ENCODE data around the gene ZDHHC4. TPM values are rescaled to one million over a fixed set of nuclear protein-coding genes. Genes with fewer than 3 reads are reported as not detected.

Gene ZDHHC4
- total and polyA plus RNA-seq, 9 of the 15 experiments (the other 6 are each of a cell fraction or from before 2014, with no cell fraction given) = 33.4 to 106 (median 58.3) TPM

GRCh38 chr7:6616854-6617643 is 39.8 kb downstream of the ZDHHC4 start:
- no peak for FAIRE-seq
- POLR2A ChIA-PET = interaction anchor here (1.5 kb wide), 1 partner anchor 12 kb away, joined by 5 read pairs; no protein-coding TSS in a partner anchor

More at GRCh38 chr7:6616854-6617643, 39.8 kb downstream of the ZDHHC4 start:
- no TSS peak for BruUV-seq (replicated peaks)
- Histone ChIP-seq H4K20me1 (replicated peaks; ENCODE audit: control insufficient read depth, insufficient read depth, low read length) (no peaks in the 10 kb centered on the region), H3K4me3 (no peak overlapping the region), H3K27me3 (ENCODE audit: control insufficient read depth in 2 of 2, insufficient read depth in 2 of 2, low read length in 2 of 2) (peaks cover 46 to 83% of the 10 kb centered on the region in 2 experiments), H3K9me3 (replicated peaks; ENCODE audit: control insufficient read depth, insufficient read depth, low read depth, low read length) (no peaks in the 10 kb centered on the region), H3K9me1 (ENCODE audit: control insufficient read depth, insufficient read depth, low read length) (no peaks in the 10 kb centered on the region), H3K4me1 (replicated peaks in 1 of 2; ENCODE audit: control insufficient read depth in 2 of 2, insufficient read depth in 2 of 2, low read length in 2 of 2) (peaks cover 0 to 25% of the 10 kb centered on the region in 2 experiments; a peak in 2 of 5 replicates), H3K4me2 (ENCODE audit: insufficient read depth, low read length) (no peak overlapping the region), H3K9ac (ENCODE audit: insufficient read depth in 1 of 2, low read depth in 2 of 2, low read length in 2 of 2) (peak overlapping the region in 1 of 2 experiments; percentile 35; a peak in 1 of 4 replicates), H3K27ac (ENCODE audit: extremely low read depth, low read depth, low read length) (no peak overlapping the region), H3K79me2 (ENCODE audit: control insufficient read depth, insufficient read depth, low read length) (no peaks in the 10 kb centered on the region), H2AFZ (ENCODE audit: low read depth, low read length) (no peak overlapping the region), H3K36me3 (ENCODE audit: control insufficient read depth, insufficient read depth, low read length) (no peaks in the 10 kb centered on the region)
- no peak for TF ChIP-seq ZBTB26 (CRISPR knock-in tag; IDR thresholded peaks at IDR 0.05)
- no peak for TF ChIP-seq BRCA1 (IDR thresholded peaks at IDR 0.05)
- no peak for TF ChIP-seq BRCA1 (CRISPR knock-in tag; IDR thresholded peaks at IDR 0.05)
- no peak for TF ChIP-seq ARID3B (CRISPR knock-in tag; IDR thresholded peaks at IDR 0.05; ENCODE audit: borderline replicate concordance)
- TF ChIP-seq TBL1XR1 (IDR thresholded peaks at IDR 0.05; ENCODE audit: low read length in 2 of 2) = no peak
- TF ChIP-seq ZNF274 (IDR thresholded peaks at IDR 0.05; ENCODE audit: borderline replicate concordance, low read depth, low read length) = no peak
- no peak for TF ChIP-seq ESRRB (CRISPR knock-in tag; IDR thresholded peaks at IDR 0.05; ENCODE audit: borderline replicate concordance)
- TF ChIP-seq JUND (IDR thresholded peaks at IDR 0.05; ENCODE audit: borderline replicate concordance, low read depth, low read length) = no peak
- no peak for TF ChIP-seq JUND (tag; IDR thresholded peaks at IDR 0.05; ENCODE audit: borderline replicate concordance, low read depth, low read length)
- TF ChIP-seq NELFE (IDR thresholded peaks at IDR 0.05; ENCODE audit: insufficient read depth, insufficient read length) = no peak
- no peak for TF ChIP-seq HINFP (tag; conservative IDR thresholded peaks at IDR 0.05; ENCODE audit: low read depth)
- CTCF ChIA-PET (ENCODE audit: low intra/inter-chr PET ratio) = no interaction called here
- in situ Hi-C loops (cut with MboI) (no loop called here), intact Hi-C loops (cut with micrococcal nuclease) (no loop called here)
- WGBS (ENCODE audit: insufficient coverage, low coverage, missing lambda C conversion rate) = 4% methylated on average over 20 of the region's 20 CpGs
- DNase-seq (ENCODE audit: extremely low read depth in 1 of 4, low spot score in 3 of 4) (no peak), ATAC-seq (peak; percentile 28; the same call in 2 of the 3 replicates)
